ENCODE measurements around the gene NCBP3.

NCBP3 gene

DNA sequence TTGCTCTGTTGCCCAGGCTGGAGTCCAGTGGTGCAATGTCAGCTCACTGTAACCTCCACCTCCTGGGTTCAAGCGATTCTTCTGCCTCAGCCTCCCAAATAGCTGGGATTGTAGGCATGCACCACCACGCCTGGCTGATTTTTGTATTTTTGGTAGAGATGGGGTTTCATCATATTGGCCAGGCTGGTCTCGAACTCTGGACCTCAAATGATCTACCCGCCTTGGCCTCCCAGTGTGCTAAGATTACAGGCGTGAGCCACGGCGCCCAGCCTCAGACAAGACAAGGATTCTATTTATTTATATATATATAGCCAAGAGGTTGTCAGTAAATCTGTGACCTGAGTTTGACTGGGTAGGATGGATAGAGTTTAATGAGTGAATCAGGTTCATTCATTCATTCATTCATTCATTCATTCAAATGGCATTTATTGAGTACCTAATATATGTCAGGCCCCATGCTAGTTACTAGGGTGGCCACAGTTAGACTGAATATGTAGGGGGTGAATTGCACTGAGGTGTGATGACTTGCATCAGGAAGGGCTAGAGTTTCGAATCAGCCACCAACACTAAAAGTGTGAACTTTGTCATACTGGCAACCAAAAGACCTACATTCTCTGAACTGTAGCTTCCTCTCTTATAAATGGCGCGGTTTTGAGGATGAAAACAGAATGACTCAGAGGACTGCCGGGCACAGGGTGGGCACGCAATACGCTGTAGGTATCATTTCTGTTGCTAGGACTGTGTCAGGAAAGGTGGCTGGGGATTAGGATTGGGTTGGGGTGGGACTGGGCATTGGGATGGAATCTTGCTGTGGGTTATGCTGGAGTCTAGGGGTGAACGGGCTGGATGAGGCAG, 82.9 kb downstream of the NCBP3 start:
- DNase-seq (ENCODE audit: low read depth in 2 of 2) = no peak
- no peak overlapping the region for H3K4me3 ChIP-seq (replicated peaks in 1 of 2; ENCODE audit: low read depth in 2 of 2, low read length in 2 of 2)
- TF ChIP-seq, protein P1, sequence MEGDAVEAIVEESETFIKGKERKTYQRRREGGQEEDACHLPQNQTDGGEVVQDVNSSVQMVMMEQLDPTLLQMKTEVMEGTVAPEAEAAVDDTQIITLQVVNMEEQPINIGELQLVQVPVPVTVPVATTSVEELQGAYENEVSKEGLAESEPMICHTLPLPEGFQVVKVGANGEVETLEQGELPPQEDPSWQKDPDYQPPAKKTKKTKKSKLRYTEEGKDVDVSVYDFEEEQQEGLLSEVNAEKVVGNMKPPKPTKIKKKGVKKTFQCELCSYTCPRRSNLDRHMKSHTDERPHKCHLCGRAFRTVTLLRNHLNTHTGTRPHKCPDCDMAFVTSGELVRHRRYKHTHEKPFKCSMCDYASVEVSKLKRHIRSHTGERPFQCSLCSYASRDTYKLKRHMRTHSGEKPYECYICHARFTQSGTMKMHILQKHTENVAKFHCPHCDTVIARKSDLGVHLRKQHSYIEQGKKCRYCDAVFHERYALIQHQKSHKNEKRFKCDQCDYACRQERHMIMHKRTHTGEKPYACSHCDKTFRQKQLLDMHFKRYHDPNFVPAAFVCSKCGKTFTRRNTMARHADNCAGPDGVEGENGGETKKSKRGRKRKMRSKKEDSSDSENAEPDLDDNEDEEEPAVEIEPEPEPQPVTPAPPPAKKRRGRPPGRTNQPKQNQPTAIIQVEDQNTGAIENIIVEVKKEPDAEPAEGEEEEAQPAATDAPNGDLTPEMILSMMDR (IDR thresholded peaks at IDR 0.05; ENCODE audit: low read depth, low read length) = no peak

DNA sequence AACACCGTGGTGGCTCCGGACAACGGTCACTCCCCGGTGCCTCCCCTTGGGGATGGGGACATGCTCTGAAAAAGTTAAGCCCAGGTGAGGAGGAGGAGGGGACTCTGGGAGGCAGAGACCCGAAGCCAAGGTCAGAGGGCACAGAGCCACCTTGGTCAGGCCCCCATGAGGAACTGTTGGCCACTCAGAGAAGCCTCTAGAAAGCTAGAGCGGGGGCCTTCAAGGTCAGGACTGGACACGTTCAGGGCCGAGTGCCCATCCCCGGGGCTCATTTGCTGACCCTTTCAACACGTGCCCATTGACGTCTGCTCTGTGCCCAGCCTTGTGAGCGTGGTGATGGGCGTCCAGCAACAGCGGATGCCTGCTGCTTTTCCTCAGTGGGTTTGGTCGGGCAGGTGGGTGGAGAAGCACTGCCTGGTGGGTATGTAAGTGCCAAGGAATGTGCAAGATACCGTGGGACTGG, 84.1 kb downstream of the NCBP3 start:
- no peak overlapping the region for H3K4me3 ChIP-seq (replicated peaks in 1 of 2; ENCODE audit: low read depth in 2 of 2, low read length in 2 of 2)
- TF ChIP-seq, protein P1 (IDR thresholded peaks at IDR 0.05; ENCODE audit: low read depth, low read length) = no peak
- DNase-seq (ENCODE audit: low read depth in 2 of 2) = no peak

DNA sequence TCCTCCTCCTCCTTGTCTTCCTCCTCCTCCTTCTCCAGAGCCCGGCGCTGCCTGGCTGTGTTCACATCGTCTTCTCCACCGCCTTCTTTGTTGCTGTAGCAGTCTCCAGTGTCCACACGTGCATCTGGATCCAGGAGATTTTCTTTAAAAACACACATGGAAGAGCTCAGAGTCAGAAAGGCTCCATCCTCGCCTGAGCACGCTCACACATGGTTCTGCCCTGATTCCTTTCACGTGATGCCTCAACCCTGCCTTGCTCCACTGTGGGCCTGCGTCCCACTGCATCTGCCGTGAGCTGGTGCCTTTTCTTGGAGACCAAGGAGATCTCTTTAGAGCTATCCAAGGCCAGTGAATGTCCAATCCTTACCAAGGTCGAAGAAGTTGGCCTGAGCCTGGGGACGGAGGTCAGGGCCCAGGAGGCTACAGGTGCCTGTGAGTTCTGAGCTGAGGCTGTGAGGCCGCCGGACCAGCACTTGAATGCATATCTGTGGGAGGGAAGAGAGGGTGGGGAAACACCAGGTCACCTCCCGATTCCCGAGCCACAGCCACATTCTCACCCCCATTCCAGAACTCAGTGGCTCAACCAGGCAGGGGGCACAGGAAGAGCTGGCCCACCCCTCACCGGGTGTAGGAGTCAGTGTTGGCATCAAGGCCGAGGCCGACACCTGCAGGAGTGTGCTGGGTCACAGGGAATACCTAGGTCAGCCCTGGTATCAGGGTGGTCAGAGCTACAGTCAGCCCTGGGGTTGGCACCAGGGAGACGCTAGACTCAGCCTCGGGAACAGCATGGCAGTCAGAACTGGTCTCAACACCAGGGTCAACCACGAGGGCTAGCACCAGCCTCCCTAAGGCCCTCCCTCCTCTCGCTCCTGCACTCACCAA, 84.8 kb downstream of the NCBP3 start:
- H3K4me3 ChIP-seq (replicated peaks in 1 of 2; ENCODE audit: low read depth in 2 of 2, low read length in 2 of 2) = no peak overlapping the region
- TF ChIP-seq, protein P1 (IDR thresholded peaks at IDR 0.05; ENCODE audit: low read depth, low read length) = no peak
- DNase-seq (ENCODE audit: low read depth in 2 of 2) = no peak

DNA sequence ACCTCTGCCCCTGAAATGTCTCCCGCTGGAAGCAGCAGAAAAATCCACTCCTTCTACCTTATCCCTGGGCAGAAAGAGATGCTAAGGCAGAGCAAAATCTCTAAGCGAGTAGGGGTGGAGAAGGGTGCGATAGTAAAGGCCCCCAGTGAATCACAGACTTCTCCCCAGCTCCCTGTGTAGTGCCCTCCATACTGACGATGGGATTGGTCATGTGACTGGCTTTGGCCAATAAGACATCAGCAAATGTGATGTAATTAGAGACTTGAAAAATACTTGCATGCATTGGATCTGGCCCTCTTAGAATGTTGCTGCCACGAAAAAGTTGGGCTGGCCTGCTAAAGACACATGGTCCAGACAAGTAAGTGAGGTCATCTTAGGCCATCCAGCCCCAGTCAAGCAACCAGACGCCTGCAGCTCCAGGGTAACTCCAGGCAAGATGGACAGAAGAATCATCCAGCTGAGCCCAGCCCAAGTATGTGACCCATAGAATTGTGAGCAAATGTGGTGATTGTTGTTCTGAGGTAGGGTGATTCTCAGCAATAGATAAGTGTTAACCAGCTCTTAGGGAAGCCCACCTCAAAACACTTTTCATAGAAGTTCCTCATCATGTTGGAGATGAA, 86.3 kb downstream of the NCBP3 start:
- no peak for DNase-seq (ENCODE audit: low read depth in 2 of 2)
- TF ChIP-seq, protein P1 (IDR thresholded peaks at IDR 0.05; ENCODE audit: low read depth, low read length) = no peak

DNA sequence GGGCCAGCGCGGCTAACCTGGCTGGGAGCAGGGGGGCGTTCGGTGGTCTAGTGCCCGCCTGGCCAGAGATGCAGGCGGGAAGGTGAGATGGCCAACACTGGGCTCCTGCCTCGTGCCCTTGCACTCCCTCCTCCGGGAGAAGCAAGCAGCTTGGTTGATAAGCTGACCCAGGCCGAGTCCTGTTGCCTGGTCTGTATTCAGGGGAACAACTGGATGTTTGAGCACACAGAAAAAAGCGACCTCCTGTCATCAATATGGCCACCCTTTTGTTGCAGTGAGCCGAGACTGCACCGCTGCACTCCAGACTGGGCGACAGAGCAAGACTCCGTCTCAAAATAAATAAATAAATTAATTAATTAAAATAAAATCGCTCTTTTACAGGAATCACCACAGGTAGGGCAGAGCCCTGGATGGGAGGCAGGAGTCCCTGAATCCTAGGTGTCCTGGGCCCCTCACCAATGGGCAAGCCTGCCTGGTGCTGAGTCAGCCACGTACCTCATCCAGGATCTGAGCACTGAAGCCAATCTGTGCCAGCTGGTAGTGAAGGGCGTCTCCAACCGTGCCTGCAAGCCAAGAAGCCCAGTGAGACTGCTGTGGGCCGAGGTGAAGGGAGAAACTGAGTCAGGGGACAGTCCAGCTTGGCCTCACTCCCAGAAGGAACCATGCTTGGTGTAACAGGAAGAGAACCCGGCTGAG, 90.6 kb downstream of the NCBP3 start:
- TF ChIP-seq, protein P1 (IDR thresholded peaks at IDR 0.05; ENCODE audit: low read depth, low read length) = no peak
- no peak for DNase-seq (ENCODE audit: low read depth in 2 of 2)
- H3K4me3 ChIP-seq (replicated peaks in 1 of 2; ENCODE audit: low read depth in 2 of 2, low read length in 2 of 2) = no peak overlapping the region

More for the DNA sequence above, 86.3 kb downstream of the NCBP3 start:
- no peak overlapping the region for H3K4me3 ChIP-seq (replicated peaks in 1 of 2; ENCODE audit: low read depth in 2 of 2, low read length in 2 of 2)
